ENCODE data around the gene ANXA1.

ANXA1 gene

DNA sequence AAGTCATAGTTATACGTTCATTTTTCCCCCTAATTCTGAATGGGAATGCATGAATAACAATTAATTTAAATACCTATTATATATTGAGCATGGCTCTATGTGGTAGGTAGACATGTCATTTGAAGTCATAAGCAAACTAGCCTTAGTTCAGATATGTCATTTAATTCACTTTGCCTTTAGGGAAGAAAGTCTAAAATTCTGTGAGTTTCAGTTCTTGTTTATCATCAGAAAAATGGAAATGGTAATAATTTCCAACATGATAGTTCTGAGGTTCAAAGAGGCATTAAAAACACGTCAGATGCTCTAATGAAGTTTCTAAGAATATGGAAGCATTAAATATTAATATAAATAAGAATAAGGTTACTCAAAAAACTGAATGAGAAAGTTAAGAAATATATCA, 13.1 kb upstream of the ANXA1 start:
- DNase-seq, result no peak

DNA sequence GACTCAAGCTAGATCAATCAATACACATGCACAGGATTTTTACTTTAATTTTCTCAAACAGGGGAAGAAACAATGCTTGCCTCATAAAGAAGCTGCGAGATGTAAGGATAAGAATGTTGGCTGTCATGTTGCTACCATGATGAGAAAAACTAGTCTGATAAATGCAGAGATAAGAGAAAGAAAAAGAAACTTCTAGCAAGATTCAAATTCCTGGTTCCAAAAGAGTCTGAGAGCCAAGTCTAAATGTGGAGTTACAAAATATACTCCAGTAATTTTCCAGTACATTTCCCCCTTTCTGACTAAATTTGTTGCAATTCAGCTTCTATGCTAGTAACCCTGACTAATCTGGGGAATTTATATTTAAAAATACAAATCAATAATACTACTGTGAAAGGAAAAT, 10.4 kb upstream of the ANXA1 start:
- DNase-seq, result no peak

DNA sequence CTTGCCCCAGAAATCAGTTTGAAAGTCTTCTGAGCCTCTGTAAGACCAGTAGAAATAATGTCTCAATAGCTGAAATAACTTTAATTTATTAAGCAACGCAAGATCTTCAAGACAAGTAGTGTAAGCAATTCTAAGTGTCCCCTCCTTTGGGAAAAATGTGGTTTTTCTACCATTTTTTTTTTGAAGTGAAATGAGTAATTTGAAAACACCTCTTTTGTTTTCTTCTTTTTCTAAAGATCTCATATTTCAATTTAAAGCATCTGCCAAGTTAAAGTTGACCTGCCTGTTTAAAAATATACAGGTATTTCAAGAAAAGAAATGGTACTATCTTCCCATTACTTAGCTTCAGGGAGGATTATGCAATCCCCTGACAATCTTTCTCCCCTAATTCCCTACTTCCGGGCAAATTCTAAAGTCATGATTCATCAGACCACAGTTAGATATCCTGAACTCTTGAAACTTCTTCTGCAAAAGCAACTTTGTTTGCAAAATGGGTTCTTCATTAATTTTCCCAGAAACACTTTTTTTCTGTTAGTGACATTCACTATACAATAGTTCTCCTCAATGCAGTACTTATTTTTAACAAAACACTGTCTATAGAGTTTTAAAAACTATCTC, 7.8 kb upstream of the ANXA1 start:
- DNase-seq, result peak; percentile 91

DNA sequence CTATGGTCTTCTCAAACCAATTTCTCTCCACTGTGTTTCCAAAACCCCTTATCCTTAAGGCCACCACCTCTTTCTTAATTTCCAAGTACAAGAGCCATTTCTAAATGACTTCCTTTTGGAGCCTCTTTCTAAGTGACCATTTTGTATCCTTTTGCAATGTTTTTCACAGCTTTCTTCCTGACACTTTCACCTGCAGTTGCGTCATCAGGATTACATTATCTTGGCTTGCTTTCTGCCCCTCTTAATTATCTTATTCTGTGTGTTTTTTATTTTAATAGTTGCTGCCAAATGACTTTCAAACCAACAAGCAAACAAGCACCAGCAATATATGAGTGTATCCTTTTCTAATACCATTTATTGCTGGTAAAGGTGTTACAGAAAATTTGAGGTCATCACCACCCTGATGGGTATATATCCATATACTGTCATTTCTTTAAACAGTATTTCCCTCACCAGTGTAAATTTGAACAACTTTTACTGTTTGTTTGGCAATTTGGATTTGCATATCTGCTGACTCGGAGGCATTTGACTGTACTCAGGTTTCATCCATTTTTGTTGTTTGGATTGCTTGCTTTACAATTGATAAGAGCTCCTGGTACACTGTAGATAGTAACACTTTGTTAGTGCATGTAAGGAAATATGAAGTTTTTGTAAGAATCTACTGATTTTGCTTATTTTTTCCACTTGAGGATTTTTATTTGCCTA, 5.4 kb upstream of the ANXA1 start:
- no peak for DNase-seq

DNA sequence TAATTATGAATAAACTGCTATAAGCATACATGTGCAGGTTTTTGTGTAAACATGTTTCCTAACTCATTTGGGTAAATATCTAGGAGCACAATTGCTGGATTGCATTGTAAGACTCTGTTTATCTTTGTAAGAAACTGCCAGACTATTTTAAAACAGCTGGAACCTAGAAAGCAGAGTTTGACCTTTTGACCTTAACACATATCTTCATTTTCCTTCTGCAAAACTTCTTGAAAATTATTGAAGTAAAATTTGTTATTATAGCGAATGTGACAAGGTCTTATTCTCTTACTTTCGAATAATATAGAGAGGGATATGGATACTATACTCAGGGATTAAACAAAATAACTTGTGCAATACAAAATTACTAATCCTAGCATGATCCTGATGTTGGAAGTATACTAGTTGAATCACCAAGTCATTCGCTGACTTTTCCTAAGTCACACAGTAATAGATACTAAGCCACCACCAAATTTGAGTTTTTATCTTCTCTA, 3.2 kb upstream of the ANXA1 start:
- no peak for DNase-seq

DNA sequence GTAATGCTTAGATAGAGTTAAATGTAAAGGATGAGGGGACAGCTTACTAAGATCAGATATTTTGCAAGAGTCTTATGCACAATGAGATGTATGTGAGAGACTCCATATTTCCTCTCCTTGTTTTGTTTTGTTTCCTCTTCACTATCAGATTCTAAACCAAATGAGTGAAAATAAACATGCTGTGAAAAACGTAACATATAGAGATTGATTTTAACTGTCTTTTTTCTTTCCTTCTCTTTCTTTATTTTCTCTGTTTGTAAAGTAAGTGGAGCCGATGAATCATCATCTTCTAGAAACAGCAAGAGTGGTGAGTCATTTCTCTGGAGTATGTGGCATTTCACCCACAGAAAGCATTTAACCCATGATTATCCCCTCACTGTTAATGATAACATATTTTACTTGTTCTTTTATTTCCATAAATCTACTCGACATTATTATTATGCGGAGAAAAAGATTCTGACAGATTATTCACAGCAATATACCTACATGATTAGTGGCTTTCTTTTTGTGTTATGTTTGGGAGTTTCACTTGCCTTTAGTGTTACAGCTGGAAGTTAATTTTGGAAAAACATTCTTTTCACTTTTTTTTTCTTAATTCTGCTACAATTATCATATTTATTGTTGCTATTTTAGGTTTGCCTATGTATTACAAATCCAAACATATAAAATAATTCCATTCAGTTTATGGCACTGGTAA, 2.1 kb upstream of the ANXA1 start:
- peak; percentile 88 for DNase-seq

DNA sequence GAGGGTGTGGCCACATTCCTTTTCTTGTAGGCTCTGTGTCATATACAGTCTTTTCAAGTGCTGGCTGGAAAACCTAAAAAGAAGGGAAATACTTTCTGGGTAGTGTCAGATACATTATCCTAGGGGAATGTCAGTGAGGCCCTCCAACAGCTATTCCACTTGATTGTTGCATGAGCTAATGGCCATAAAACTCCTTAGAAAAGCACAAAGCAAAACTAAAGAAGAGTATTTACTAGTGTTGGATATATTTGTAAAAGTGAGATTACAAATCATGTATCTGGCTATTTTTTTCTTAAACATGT, 829 bp downstream of the ANXA1 start:
- DNase-seq, result peak; percentile 80

DNA sequence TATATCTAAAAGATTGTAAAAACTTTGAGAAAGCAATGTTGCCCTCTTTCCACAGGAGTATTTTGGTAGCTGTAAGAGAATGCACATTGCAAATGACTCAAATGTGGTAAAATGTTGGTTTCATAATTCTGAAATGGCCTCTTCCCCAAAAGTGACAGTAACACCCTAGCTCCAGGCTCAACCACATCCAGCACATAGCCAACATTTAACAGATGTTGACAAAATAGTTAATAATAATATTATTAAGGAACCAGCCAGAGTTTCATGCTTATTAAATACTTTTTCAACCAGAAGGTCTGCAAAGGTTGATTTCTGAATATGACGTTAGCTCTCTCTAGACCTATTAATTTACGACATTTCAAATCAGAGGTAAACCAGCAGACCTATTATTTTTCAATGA, 1.3 kb downstream of the ANXA1 start:
- peak; percentile 37 for DNase-seq

DNA sequence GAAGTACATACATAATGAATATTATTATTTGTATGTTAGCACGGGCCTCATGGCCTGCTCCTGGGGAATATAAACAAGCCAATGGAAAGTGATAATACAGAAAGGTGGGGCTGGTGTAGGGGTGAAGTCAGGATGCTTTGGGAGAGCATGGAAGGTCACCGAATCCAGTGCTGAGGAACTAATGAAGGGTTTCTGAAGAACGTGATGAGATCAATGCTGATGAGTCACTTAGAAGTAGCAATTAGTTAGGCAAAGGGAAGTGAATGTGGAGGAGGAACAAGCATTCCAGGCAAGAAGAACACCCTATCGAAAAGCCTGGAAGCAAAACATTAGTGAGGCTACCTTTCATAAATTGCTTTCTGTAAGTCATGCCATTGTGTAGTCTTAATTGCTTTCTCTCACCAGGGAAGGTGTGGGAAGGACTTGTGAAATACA, 2.1 kb downstream of the ANXA1 start:
- no peak for DNase-seq

DNA sequence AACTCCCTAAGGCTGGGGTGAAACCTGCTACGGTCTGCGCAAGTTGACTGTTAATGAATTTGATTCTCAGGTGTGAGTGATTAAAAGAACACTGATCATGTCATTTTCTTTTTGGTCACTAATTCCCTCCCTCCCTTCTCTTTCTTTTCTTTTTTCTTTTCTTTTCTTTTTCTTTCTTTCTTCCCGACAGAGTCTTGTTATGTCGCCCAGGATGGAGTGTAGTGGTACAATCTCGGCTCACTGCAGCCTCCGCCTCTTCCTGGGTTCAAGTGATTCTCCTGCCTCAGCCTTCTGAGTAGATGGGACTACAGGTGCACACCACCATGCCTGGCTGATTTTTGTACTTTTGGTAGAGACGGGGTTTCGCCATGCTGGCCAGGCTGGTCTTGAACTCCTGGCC, 2.6 kb downstream of the ANXA1 start:
- no peak for DNase-seq

DNA sequence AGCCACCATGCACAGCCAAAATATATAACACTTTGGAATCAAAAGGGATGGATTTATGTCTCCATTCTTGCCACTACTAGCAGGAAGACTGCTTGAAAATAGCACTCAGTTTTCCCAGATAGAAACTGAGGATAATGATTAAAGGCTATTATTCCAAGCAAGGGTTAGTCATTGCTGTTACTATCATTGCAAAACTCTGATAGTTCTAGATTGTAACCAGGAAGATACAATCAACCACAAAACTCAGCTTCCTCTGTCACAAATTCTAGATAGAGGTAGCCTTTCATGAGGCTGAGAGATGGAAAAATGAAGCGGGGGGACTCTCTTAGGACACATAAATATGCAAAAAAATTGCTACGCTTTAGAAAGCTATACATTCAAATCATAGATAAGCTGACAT, 3.1 kb downstream of the ANXA1 start:
- DNase-seq, result no peak

DNA sequence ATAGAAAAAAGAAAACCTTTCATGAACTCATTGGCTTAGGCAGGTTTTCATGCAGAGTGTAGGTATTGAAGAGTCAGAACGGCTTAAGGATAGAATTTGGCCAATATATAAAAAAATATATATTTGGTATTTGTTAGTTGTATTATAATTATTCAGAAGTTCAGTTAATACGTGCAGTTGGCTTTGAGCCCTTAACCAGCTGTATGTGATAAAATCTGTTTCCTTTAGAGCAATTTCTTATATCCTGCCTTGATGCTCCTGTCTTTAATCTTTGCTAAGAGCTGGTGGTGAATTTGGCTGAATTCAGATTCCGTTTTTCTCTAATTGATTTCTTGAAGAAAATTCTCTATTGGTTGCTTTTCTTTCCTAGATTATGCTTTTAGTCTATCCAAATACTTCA, 3.7 kb downstream of the ANXA1 start:
- DNase-seq, result no peak

DNA sequence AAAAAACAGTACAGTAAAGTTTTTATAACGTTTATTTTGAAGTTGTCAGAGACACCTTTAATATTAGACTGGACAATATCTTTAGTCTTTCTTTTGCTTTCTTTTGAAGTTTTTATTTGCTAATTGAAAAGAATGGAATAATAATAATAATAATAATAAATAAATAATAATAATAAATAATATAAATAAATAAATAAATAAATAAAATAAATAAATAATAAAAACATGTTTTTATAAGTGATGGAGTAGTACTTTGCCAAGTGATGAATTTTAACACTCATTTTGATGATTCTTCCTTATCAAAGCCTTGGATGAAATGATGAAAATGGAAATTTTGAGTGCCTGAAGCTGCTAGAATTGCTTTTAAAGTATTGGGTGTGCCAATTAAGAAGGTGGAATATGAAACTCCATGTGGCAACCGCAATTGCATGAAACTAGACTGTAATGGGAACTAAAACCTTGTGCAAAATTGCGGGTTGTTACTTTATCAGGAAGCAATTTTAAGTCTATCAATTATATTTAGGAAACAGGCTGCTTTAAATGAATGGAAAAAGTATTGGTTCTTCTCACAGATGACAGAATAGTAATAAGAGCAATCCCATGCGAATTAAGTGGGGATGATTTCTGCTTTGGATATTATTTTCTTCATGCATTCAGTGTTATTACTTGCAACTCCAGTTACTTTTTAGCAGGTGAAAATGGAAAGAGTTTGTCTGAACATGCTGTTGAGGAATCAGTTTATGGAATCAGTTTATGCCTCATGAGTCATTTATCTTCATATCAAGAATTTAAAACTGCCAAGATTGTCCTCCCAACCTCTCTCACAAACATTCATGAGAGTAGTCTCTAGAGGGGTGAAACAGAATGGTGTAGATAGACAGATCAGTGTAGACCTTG, 4.6 kb downstream of the ANXA1 start:
- DNase-seq, result no peak

DNA sequence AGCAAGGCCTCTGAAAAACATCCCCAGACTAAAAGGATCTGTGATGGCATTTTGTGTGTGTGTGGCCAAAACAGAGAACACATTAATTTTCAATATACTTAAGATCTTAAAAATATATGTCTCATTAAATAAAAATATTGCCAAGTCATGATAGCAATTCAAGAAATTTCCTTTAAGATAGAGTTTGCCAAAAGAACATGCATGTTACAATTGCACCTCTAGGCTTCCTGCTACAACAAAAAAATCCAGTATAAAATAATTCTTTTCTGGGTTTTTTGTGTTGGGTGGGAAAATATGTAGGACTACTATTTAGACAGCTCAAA, 5.2 kb downstream of the ANXA1 start:
- no peak for DNase-seq

DNA sequence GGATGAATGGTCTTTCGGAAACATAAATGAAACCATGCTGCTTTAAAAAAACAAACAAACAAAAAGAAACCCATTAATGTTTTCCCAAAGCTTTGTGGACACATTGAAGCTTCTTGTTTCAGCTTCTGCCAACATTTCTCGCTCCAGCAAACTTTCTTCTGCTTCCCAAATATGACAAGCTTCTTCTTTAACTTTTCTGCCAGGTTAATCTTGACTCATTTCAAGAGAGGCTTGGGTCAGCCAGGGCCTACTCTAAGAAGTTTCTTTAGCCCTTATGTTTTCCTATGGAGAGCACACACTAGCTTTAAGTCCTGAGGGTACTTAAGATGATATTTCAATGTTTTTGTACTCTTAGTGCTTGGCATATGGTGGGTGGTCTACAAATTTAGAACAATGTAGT, 6.1 kb downstream of the ANXA1 start:
- DNase-seq, result no peak

DNA sequence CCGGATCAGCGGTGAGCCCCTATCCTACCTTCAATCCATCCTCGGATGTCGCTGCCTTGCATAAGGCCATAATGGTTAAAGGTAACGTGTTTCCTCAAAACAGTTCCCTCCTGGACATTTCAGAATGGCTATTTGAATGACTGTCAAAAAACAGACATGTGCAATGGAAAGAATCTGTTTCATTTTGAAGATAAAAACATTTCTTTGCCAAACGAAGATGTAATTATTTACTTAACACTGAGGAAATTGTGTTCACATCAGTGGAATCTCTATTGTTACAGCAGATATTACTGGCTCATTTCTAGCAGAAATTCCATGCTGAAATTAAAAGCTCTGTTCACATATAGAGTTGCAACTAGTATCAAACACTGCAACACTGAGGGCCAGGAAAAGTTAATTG, 7.1 kb downstream of the ANXA1 start:
- no peak for DNase-seq

DNA sequence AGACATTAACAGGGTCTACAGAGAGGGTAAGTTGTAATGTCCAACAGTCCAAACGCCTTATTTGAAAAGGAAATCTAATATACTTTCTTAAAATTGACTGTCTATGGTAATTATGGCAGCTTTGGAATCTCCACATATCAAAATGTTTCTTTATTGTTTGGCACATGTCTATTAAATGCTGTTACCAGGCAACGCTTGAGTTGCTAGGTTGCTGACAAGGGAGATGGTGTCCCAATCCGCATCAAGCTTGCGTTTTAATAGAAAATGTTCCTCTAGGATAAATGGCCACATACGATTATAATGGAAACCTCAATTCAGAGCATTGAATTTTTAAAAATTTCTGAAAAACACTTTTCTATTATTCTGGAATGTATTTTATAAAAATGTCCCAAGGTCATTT, 9.2 kb downstream of the ANXA1 start:
- DNase-seq, result no peak

DNA sequence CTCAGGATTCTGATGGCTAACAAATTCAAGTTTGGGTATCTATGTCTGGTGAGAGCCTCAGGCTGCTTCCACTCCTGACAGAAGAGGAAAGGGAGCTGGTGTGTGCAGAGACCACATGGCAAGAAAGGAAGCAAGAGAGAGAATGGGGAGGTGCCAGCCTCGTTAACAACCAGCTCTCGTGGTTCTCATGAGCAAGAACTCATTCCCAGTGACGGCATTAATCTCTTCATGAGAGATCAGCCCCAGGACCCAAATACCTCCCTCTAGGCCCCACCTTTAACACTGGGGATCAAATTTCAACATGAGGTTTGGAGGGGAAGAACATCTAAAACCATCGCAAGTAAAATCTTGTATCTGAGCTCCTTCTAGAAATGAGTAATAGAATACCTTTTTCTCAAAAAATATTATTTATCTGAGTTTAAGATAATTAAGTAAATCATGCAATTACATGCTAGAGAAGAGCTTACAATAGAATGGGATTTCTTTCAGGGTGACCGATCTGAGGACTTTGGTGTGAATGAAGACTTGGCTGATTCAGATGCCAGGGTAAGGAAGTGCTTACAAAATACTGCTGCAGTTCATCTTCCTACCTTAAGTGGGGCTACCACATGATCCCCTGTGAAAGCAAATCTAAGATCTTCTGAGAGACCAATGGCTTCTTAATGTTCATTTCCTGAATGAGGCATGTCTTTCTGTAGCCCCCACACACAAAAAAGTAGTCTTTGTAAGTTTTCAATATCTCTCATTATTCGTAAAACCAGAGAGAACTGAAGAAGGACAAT, 11.5 kb downstream of the ANXA1 start:
- DNase-seq, result no peak

DNA sequence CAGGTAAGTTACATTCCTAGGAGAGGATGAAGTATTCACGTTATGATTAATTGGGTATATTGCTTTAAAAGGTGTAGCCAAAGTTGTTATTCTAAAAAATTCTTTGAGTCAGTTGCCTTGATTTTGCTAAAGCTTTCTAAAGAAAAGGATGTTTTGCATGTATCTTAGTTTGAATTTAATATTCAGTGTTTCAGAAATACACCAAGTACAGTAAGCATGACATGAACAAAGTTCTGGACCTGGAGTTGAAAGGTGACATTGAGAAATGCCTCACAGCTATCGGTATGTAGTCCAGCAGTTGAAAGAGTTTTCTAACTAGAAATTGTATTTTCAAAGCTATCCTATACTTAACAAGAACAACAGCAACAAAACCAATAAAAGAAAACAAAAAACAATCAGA, 14.2 kb downstream of the ANXA1 start:
- no peak for DNase-seq

DNA sequence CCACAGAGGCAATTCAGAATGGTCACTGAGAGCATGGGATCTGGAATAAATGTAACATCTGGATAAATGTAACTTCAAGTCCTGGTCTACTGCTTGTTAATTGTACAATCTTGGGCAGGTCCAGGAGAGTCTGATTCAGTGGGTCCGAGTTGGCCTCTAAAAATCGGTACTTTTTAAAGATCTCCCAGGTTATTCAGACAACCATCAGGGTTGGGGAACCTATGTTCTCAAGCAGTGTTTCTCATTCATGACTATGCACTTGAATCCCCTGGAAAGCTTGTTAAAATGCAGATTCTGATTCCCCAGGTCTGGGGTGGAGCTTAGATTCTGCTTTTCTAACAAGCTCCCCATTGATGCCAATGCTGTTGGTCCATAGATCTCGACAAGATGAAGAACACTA, 14.8 kb downstream of the ANXA1 start:
- DNase-seq, result no peak

DNA sequence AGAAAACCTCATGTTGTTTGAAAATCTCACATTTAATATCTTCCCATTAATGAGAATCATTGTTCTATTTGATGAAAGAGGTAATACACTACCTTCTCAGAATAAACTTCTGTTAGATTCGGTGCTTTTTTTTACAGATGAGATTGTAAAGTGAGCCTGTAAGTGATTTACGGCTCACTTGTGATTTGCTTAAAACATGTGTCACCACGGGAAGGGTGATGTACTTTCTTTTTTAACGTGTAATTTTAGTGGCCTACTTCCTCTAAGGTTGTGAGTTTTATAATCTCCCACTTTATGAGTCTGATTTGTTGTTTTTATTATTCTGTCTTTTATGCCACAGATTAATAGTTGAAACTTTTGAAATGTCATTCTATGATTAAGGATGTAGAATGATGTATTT, 15.9 kb downstream of the ANXA1 start:
- DNase-seq, result no peak

DNA sequence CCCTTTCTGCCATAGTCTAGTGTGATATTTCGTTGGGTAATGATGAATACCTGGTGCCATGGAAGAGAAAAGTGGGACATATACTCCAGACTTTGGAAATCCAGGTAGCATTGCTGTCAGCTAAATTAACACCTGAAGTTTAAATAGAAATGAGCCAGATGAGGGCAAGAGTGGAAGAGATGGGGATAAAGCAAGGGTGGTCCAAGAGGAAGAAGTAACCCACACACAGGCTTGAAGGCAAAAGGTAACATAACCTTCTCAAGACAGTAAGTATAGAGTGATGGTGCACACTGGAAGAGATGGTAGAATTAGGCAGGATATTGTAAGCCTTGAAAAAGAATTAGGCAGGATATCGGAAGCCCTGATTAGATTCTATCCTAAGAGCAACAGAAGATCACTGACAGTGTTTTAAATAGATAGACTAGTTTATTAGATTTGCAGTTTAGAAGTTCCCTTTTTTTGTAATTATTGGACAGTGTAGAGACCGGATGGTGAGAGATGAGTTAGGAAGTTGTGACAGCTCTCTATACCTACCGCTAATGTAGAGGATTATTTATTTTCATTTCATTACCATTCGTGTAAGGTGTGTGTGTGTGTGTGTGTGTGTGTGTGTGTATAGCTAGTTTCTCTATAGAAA, 16.8 kb downstream of the ANXA1 start:
- no peak for DNase-seq

Data from fibroblast of upper back skin (primary cell).